A673 (cell line): ENCODE data around the gene MIOS. TPM values are rescaled to one million over a fixed set of nuclear protein-coding genes. Genes with fewer than 3 reads are reported as not detected.

Experiments
- BruUV-seq: library from RNA; stranded (reverse); fragments of 400-500 nt; replicated peaks from 2 replicates; lab custom pipeline; 2021; lab: Mats Ljungman, UMichigan
- CTCF ChIA-PET: fragments of 300-600 bp; sonication (Branson Sonifier 250); formaldehyde crosslinking; loops from one replicate; lab custom pipeline; 2022; ENCODE audit warnings: antibody characterized with exemption; lab: Charles Lee
- POLR2A ChIA-PET: fragments of 300-600 bp; sonication (Branson Sonifier 250); formaldehyde crosslinking; loops from one replicate; lab custom pipeline; 2022; ENCODE audit warnings: antibody characterized with exemption; ENCODE audit not compliant: low non-redundant PET; lab: Charles Lee
- DNase-seq: peaks from one replicate; pipeline ENCODE4 v3.0.0-alpha.2; 2015; ENCODE audit warnings: low spot score
- H3K27ac ChIP-seq: fragments of 200-600 bp; sonication (generic); 2 replicates; pipeline ENCODE4 v1.5.1; 2016; ENCODE audit warnings: mixed run types, low read depth, mild to moderate bottlenecking, mixed read lengths, antibody characterized with exemption, low read length; ENCODE audit not compliant: poor library complexity, severe bottlenecking
- H3K27me3 ChIP-seq: fragments of 200-600 bp; sonication (generic); replicated peaks from 2 replicates; pipeline ENCODE4 v1.6.1; 2017; ENCODE audit warnings: mixed run types, low read depth, mild to moderate bottlenecking, mixed read lengths, antibody characterized with exemption, low read length; ENCODE audit not compliant: insufficient read depth, poor library complexity
- H3K36me3 ChIP-seq: fragments of 200-600 bp; sonication (generic); 2 replicates; pipeline ENCODE4 v1.6.1; 2016; ENCODE audit warnings: mixed run types, mild to moderate bottlenecking, mixed read lengths, antibody characterized with exemption, low read length; ENCODE audit not compliant: insufficient read depth, poor library complexity, severe bottlenecking
- H3K4me1 ChIP-seq: fragments of 200-600 bp; sonication (generic); 2 replicates; pipeline ENCODE4 v1.6.1; 2017; ENCODE audit warnings: mixed run types, mild to moderate bottlenecking, mixed read lengths, antibody characterized with exemption, low read length; ENCODE audit not compliant: insufficient read depth, poor library complexity, severe bottlenecking
- H3K4me3 ChIP-seq: fragments of 200-600 bp; sonication (generic); 2 replicates; pipeline ENCODE4 v1.5.1; 2016; ENCODE audit warnings: low read depth, mixed run types, mild to moderate bottlenecking, mixed read lengths, low read length; ENCODE audit not compliant: poor library complexity, severe bottlenecking
- H3K9me3 ChIP-seq: fragments of 200-600 bp; sonication (generic); 2 replicates; pipeline ENCODE4 v1.6.1; 2016; ENCODE audit warnings: mixed run types, low read depth, mild to moderate bottlenecking, mixed read lengths, antibody characterized with exemption, low read length; ENCODE audit not compliant: poor library complexity, severe bottlenecking
- CTCF ChIP-seq: fragments of 300-800, 200-600 bp; sonication (generic); conservative IDR thresholded peaks from 2 replicates; pipeline ENCODE4 v1.5.1; 2017; ENCODE audit warnings: low read depth, mild to moderate bottlenecking, antibody characterized with exemption, low read length, moderate library complexity, mixed read lengths
- EZH2 ChIP-seq: fragments of 200-600 bp; sonication (generic); IDR thresholded peaks from 2 replicates; pipeline ENCODE4 v1.6.1; 2017; ENCODE audit warnings: borderline replicate concordance, low read depth, mild to moderate bottlenecking, mixed read lengths, antibody characterized with exemption, low read length; ENCODE audit not compliant: poor library complexity, severe bottlenecking
- intact Hi-C: fragments of 100-400 bp; cut with micrococcal nuclease; formaldehyde crosslinking; loops from one replicate; pipeline ENCODE4 v1.10.0; 2022; ENCODE audit not compliant: unreplicated experiment
- total RNA-seq: library from RNA; stranded (reverse); gene quantifications from 2 replicates; pipeline ENCODE4 v1.2.3, GENCODE V29; 2021

The MIOS gene
- total RNA-seq, 1 experiment from 2014 or later = 19.2 TPM

GRCh38 chr7:7536396-7537019, 30.2 kb upstream of the MIOS start:
- TF ChIP-seq CTCF (no peak), EZH2 (no peak)
- no peaks in the 10 kb centered on the region for H3K4me1 ChIP-seq
- no TSS peak for BruUV-seq
- H3K27ac ChIP-seq = no peak overlapping the region
- DNase-seq = no peak
- no peak overlapping the region for H3K4me3 ChIP-seq
- intact Hi-C loops = no loop called here
- no peaks in the 10 kb centered on the region for H3K9me3 ChIP-seq
- no peaks in the 10 kb centered on the region for H3K27me3 ChIP-seq
- H3K36me3 ChIP-seq = no peaks in the 10 kb centered on the region
- POLR2A ChIA-PET = no interaction called here
- CTCF ChIA-PET = no interaction called here

GRCh38 chr7:7537711-7538110, 29.0 kb upstream of the MIOS start:
- intact Hi-C loops = no loop called here

GRCh38 chr7:7539152-7539551, 27.5 kb upstream of the MIOS start:
- Histone ChIP-seq H3K27me3 (no peaks in the 10 kb centered on the region), H3K4me3 (no peak overlapping the region), H3K27ac (no peak overlapping the region), H3K9me3 (no peaks in the 10 kb centered on the region), H3K4me1 (no peaks in the 10 kb centered on the region), H3K36me3 (no peaks in the 10 kb centered on the region)
- intact Hi-C loops = no loop called here
- ChIA-PET POLR2A (no interaction called here), CTCF (no interaction called here)
- DNase-seq = no peak
- TF ChIP-seq CTCF (no peak), EZH2 (no peak)
- no TSS peak for BruUV-seq

More at GRCh38 chr7:7537711-7538110, 29.0 kb upstream of the MIOS start:
- no peak overlapping the region for H3K4me3 ChIP-seq
- no peaks in the 10 kb centered on the region for H3K36me3 ChIP-seq
- no peak for TF ChIP-seq CTCF
- H3K9me3 ChIP-seq = no peaks in the 10 kb centered on the region
- BruUV-seq = no TSS peak
- ChIA-PET POLR2A (no interaction called here), CTCF (no interaction called here)
- no peak overlapping the region for H3K27ac ChIP-seq
- no peak for DNase-seq
- no peaks in the 10 kb centered on the region for H3K27me3 ChIP-seq
- no peaks in the 10 kb centered on the region for H3K4me1 ChIP-seq
